ENCODE results near the gene SCAMP1.

SCAMP1 gene

DNA sequence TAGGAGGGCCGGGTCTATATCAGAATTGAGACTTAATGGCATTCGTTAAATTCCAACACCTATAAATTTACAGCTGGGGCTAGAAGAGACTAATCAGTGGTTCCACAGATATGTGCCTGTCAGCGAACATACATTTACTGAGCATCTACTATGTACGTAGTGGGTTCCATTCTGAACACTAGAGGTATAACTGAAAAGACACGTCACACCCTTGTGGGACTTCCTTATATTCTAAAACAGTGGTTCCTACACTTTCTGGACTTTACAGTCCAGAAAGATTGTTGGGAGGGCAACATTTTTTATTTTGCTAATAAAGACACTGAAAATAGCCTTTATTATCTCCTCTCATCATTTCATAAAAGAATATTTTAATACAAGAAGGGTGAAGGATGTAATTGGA is 140.5 kb downstream of the SCAMP1 start:
- H3K9ac ChIP-seq (ENCODE audit: low read length in 5 of 5) = no peak overlapping the region
- no peaks in the 10 kb centered on the region for H3K36me3 ChIP-seq (ENCODE audit: control insufficient read depth in 5 of 5, insufficient read depth in 5 of 5, low read length in 5 of 5)
- peaks cover 15 to 53% (median 33%) of the 10 kb centered on the region in 5 donors for H3K4me1 ChIP-seq (ENCODE audit: control insufficient read depth in 5 of 5, insufficient read depth in 5 of 5, low read length in 5 of 5)
- no peak overlapping the region for H3K27ac ChIP-seq (ENCODE audit: low read depth, low read length)
- H3K9me3 ChIP-seq (ENCODE audit: control insufficient read depth in 5 of 5, low read length in 5 of 5) = no peaks in the 10 kb centered on the region
- no peaks in the 10 kb centered on the region for H3K27me3 ChIP-seq (ENCODE audit: control insufficient read depth in 5 of 5, insufficient read depth in 4 of 5, low read length in 5 of 5)
- H3K4me3 ChIP-seq (ENCODE audit: low read depth in 1 of 5, low read length in 5 of 5) = no peak overlapping the region

DNA sequence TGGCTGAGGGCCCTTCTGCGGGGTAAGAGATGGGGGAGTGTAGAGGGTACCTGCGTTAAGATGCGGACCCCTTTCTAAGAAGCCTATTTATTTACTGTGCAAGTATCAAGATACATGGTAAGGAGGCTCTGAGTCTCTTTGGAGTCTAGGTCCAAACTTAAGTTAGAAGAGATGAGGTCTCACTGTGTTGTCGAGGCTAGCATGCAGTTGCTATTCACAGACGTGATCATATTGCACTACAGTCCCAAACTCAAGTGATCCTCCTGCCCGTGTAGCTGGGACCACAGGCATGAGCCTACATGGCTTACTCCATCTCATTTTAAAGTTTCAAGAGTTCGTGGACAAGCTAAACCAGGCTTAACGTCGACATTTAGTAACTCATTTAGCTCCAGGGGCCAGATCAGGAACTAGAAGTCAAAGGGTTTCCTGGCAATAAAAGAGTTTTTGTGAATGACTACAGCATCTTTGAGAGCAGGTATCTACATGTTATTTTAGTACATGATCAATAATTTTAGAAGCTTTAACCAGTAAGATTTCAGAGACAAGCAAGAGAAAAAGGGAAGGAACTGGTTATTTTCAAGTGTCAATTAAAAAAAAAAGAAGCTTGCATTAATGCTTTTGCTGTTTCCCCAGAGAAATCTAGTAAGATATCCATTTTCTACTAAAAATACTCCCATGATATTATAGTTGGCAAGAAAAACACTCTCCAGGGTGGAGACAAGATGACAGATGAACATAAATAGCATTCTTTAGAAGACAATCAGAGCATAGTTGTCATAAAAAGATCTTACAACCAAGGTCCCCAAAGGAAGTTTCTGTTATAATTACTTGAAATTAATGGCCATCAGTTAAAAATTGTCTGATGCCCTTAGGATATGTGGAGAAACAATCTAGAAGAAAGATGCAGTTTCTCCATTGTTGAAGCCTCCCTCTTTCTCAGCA is 141.3 kb downstream of the SCAMP1 start:
- no peak overlapping the region for H3K9ac ChIP-seq (ENCODE audit: low read length in 5 of 5)
- no peaks in the 10 kb centered on the region for H3K36me3 ChIP-seq (ENCODE audit: control insufficient read depth in 5 of 5, insufficient read depth in 5 of 5, low read length in 5 of 5)
- no peak overlapping the region for H3K4me3 ChIP-seq (ENCODE audit: low read depth in 1 of 5, low read length in 5 of 5)
- no peaks in the 10 kb centered on the region for H3K27me3 ChIP-seq (ENCODE audit: control insufficient read depth in 5 of 5, insufficient read depth in 4 of 5, low read length in 5 of 5)
- no peaks in the 10 kb centered on the region for H3K9me3 ChIP-seq (ENCODE audit: control insufficient read depth in 5 of 5, low read length in 5 of 5)
- H3K27ac ChIP-seq (ENCODE audit: low read depth, low read length) = no peak overlapping the region
- peaks cover 15 to 53% (median 32%) of the 10 kb centered on the region in 5 donors for H3K4me1 ChIP-seq (ENCODE audit: control insufficient read depth in 5 of 5, insufficient read depth in 5 of 5, low read length in 5 of 5)

- H3K36me3 ChIP-seq (ENCODE audit: control insufficient read depth in 5 of 5, insufficient read depth in 5 of 5, low read length in 5 of 5) = no peaks in the 10 kb centered on the region
- peak overlapping the region in 1 of 5 donors; percentile 63 for H3K9ac ChIP-seq (ENCODE audit: low read length in 5 of 5)
- peaks cover 15 to 51% (median 30%) of the 10 kb centered on the region in 5 donors for H3K4me1 ChIP-seq (ENCODE audit: control insufficient read depth in 5 of 5, insufficient read depth in 5 of 5, low read length in 5 of 5)
- no peaks in the 10 kb centered on the region for H3K9me3 ChIP-seq (ENCODE audit: control insufficient read depth in 5 of 5, low read length in 5 of 5)
- H3K4me3 ChIP-seq (ENCODE audit: low read depth in 1 of 5, low read length in 5 of 5) = peak overlapping the region in 2 of 5 donors; percentile 17 to 25
- no peaks in the 10 kb centered on the region for H3K27me3 ChIP-seq (ENCODE audit: control insufficient read depth in 5 of 5, insufficient read depth in 4 of 5, low read length in 5 of 5)
- peak overlapping the region; percentile 74 for H3K27ac ChIP-seq (ENCODE audit: low read depth, low read length)
Observed at GRCh38 chr5:78503958-78504653, 143.7 kb downstream of the SCAMP1 start.

GRCh38 chr5:78504704-78505677 is 144.6 kb downstream of the SCAMP1 start:
- Histone ChIP-seq H3K9ac (ENCODE audit: low read length in 5 of 5) (peak overlapping the region in 2 of 5 donors; percentile 63 to 73), H3K27ac (ENCODE audit: low read depth, low read length) (peak overlapping the region; percentile 74), H3K27me3 (ENCODE audit: control insufficient read depth in 5 of 5, insufficient read depth in 4 of 5, low read length in 5 of 5) (no peaks in the 10 kb centered on the region), H3K4me3 (ENCODE audit: low read depth in 1 of 5, low read length in 5 of 5) (peak overlapping the region in 3 of 5 donors; percentile 5 to 25 (median 17)), H3K4me1 (ENCODE audit: control insufficient read depth in 5 of 5, insufficient read depth in 5 of 5, low read length in 5 of 5) (peaks cover 15 to 60% (median 37%) of the 10 kb centered on the region in 5 donors), H3K9me3 (ENCODE audit: control insufficient read depth in 5 of 5, low read length in 5 of 5) (no peaks in the 10 kb centered on the region), H3K36me3 (ENCODE audit: control insufficient read depth in 5 of 5, insufficient read depth in 5 of 5, low read length in 5 of 5) (no peaks in the 10 kb centered on the region)

GRCh38 chr5:78505860-78506259 is 145.4 kb downstream of the SCAMP1 start:
- H3K4me3 ChIP-seq (ENCODE audit: low read depth in 1 of 5, low read length in 5 of 5) = no peak overlapping the region
- no peaks in the 10 kb centered on the region for H3K9me3 ChIP-seq (ENCODE audit: control insufficient read depth in 5 of 5, low read length in 5 of 5)
- H3K27ac ChIP-seq (ENCODE audit: low read depth, low read length) = no peak overlapping the region
- H3K36me3 ChIP-seq (ENCODE audit: control insufficient read depth in 5 of 5, insufficient read depth in 5 of 5, low read length in 5 of 5) = no peaks in the 10 kb centered on the region
- peaks cover 19 to 68% (median 46%) of the 10 kb centered on the region in 5 donors for H3K4me1 ChIP-seq (ENCODE audit: control insufficient read depth in 5 of 5, insufficient read depth in 5 of 5, low read length in 5 of 5)
- H3K27me3 ChIP-seq (ENCODE audit: control insufficient read depth in 5 of 5, insufficient read depth in 4 of 5, low read length in 5 of 5) = no peaks in the 10 kb centered on the region
- H3K9ac ChIP-seq (ENCODE audit: low read length in 5 of 5) = no peak overlapping the region

- H3K9me3 ChIP-seq (ENCODE audit: control insufficient read depth in 5 of 5, low read length in 5 of 5) = no peaks in the 10 kb centered on the region
- H3K4me1 ChIP-seq (ENCODE audit: control insufficient read depth in 5 of 5, insufficient read depth in 5 of 5, low read length in 5 of 5) = peaks cover 17 to 70% (median 46%) of the 10 kb centered on the region in 5 donors
- no peak overlapping the region for H3K9ac ChIP-seq (ENCODE audit: low read length in 5 of 5)
- H3K27ac ChIP-seq (ENCODE audit: low read depth, low read length) = no peak overlapping the region
- no peaks in the 10 kb centered on the region for H3K27me3 ChIP-seq (ENCODE audit: control insufficient read depth in 5 of 5, insufficient read depth in 4 of 5, low read length in 5 of 5)
- no peaks in the 10 kb centered on the region for H3K36me3 ChIP-seq (ENCODE audit: control insufficient read depth in 5 of 5, insufficient read depth in 5 of 5, low read length in 5 of 5)
- no peak overlapping the region for H3K4me3 ChIP-seq (ENCODE audit: low read depth in 1 of 5, low read length in 5 of 5)
Observed at GRCh38 chr5:78506261-78507024, 146.0 kb downstream of the SCAMP1 start.

DNA sequence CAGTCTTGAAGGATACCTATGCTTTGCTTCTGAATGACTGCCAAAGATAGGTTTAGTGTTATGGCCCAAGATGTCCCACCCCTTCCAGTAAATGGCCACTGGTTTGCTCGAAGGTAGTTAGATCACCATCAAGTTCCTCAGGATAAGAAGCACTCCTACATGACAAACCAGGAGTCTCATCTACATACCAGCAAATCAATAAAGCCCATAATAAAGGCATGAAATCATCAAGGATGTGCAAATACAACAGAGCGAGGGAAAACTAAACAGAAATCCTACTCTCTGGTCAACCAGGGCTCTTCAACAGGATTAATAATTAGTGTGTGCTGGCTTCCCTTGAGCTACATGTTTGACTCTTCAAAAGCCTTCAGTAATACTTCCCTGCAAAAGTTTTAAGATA is 147.1 kb downstream of the SCAMP1 start:
- peaks cover 14 to 65% (median 43%) of the 10 kb centered on the region in 5 donors for H3K4me1 ChIP-seq (ENCODE audit: control insufficient read depth in 5 of 5, insufficient read depth in 5 of 5, low read length in 5 of 5)

GRCh38 chr5:78508186-78508765 is 147.9 kb downstream of the SCAMP1 start:
- peak overlapping the region in 2 of 5 donors; percentile 50 to 65 for H3K9ac ChIP-seq (ENCODE audit: low read length in 5 of 5)
- peaks cover 14 to 63% (median 43%) of the 10 kb centered on the region in 5 donors for H3K4me1 ChIP-seq (ENCODE audit: control insufficient read depth in 5 of 5, insufficient read depth in 5 of 5, low read length in 5 of 5)
- no peaks in the 10 kb centered on the region for H3K27me3 ChIP-seq (ENCODE audit: control insufficient read depth in 5 of 5, insufficient read depth in 4 of 5, low read length in 5 of 5)
- H3K36me3 ChIP-seq (ENCODE audit: control insufficient read depth in 5 of 5, insufficient read depth in 5 of 5, low read length in 5 of 5) = no peaks in the 10 kb centered on the region
- H3K9me3 ChIP-seq (ENCODE audit: control insufficient read depth in 5 of 5, low read length in 5 of 5) = no peaks in the 10 kb centered on the region
- peak overlapping the region; percentile 2 to 65 (median 62) for H3K4me3 ChIP-seq (ENCODE audit: low read depth in 1 of 5, low read length in 5 of 5)
- H3K27ac ChIP-seq (ENCODE audit: low read depth, low read length) = no peak overlapping the region

More for the DNA sequence above, 147.1 kb downstream of the SCAMP1 start:
- H3K36me3 ChIP-seq (ENCODE audit: control insufficient read depth in 5 of 5, insufficient read depth in 5 of 5, low read length in 5 of 5) = no peaks in the 10 kb centered on the region
- H3K9ac ChIP-seq (ENCODE audit: low read length in 5 of 5) = no peak overlapping the region
- no peak overlapping the region for H3K27ac ChIP-seq (ENCODE audit: low read depth, low read length)
- no peaks in the 10 kb centered on the region for H3K9me3 ChIP-seq (ENCODE audit: control insufficient read depth in 5 of 5, low read length in 5 of 5)
- no peaks in the 10 kb centered on the region for H3K27me3 ChIP-seq (ENCODE audit: control insufficient read depth in 5 of 5, insufficient read depth in 4 of 5, low read length in 5 of 5)
- H3K4me3 ChIP-seq (ENCODE audit: low read depth in 1 of 5, low read length in 5 of 5) = peak overlapping the region in 3 of 5 donors; percentile 3 to 65 (median 27)

All from subcutaneous abdominal adipose tissue (tissue), 5 donors.